K562 (cell line): ENCODE data around the gene ATXN1.

Source experiments
- NCOA1 ChIP-seq: fragments of 450-650 bp; IDR thresholded peaks from 2 replicates; pipeline ENCODE4 v1.6.1; 2016; ENCODE audit warnings: low read depth
- POLR2A ChIP-seq: fragments of 450-650 bp; conservative IDR thresholded peaks from 2 replicates; pipeline ENCODE4 v1.6.1; 2016
- ZNF780A ChIP-seq: fragments of 250-450 bp; sonication (Bioruptor Pico); IDR thresholded peaks from 2 replicates; pipeline ENCODE4 v1.5.0; 2021; ENCODE audit warnings: mild to moderate bottlenecking
- TF ChIP-seq, protein P1 (sequence below): sonication (generic); formaldehyde crosslinking; IDR thresholded peaks from 2 replicates; pipeline ENCODE4 v1.8.0; 2022; ENCODE audit warnings: missing genetic modification reagents, mild to moderate bottlenecking, borderline replicate concordance

DNA sequence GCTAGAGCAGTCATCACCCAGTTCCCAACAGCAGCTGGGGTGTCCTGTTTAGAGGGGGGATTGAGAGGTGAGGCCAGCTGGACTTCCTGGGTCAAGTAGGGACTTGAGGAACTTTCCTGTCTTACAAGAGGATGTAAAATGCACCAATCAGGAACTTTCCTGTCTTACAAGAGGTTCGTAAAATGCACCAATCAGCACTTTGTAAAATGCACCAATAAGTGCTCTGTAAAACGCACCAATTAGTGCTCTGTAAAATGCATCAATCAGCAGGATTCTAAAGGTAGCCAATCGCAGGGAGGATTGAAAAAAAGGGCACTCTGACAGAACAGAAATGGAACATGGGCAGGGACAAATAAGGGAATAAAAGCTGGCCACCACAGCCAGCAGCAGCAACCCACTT is 297.2 kb downstream of the ATXN1 start:
- TF ChIP-seq POLR2A: no peak
- TF ChIP-seq, protein P1, sequence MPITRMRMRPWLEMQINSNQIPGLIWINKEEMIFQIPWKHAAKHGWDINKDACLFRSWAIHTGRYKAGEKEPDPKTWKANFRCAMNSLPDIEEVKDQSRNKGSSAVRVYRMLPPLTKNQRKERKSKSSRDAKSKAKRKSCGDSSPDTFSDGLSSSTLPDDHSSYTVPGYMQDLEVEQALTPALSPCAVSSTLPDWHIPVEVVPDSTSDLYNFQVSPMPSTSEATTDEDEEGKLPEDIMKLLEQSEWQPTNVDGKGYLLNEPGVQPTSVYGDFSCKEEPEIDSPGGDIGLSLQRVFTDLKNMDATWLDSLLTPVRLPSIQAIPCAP (CRISPR knock-in tag): no peak
- TF ChIP-seq ZNF780A (CRISPR knock-in tag): no peak
- no peak for TF ChIP-seq NCOA1
